ENCODE measurements around the gene EMX2. TPM values are rescaled to one million over a fixed set of nuclear protein-coding genes. Genes with fewer than 3 reads are reported as not detected.

Gene EMX2
- total RNA-seq, 2 donors from 2014 or later = 0.47 to 0.67 TPM

DNA sequence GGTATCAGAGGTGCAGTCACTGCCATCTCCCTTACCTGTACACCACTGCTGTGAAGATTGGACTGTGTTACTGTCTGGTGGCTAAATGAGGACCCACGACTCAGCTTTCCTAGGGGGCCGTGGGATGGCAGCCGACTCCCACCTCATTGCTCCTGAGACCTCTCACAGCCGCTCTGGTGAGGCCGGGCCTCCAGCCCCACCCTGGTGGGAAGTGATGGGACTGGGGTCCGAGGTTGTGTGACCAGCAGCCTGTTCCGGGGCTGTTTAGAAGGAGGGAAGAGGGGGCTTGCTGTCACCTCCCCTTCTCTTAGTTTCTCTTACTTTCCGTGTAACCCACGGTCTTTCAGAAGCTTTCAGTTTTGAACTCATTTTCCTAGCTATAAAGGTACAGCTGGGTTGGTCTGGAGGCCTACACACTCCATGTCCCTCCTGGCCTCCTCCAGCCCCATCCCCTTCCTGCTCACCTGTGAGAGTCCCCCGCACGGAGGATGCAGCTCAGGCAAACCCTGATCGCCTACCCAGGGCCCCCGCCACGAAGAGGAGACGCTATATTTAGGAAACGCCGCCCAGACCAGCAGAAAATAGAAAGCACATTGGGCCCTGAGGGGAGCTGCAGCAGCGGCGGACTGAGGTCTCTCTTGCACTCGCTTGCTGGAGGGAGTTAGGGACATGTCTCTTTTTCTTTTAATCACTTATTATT lies 4.6 kb downstream of the EMX2 start:
- no peak for DNase-seq (ENCODE audit: low spot score)
- no peaks in the 10 kb centered on the region for H3K36me3 ChIP-seq
- no peaks in the 10 kb centered on the region for H3K9me3 ChIP-seq
- no peak overlapping the region for H3K27ac ChIP-seq
- no peak overlapping the region for H3K4me3 ChIP-seq
- peaks cover 24 to 65% of the 10 kb centered on the region in 2 donors for H3K27me3 ChIP-seq
- TF ChIP-seq, protein P1, sequence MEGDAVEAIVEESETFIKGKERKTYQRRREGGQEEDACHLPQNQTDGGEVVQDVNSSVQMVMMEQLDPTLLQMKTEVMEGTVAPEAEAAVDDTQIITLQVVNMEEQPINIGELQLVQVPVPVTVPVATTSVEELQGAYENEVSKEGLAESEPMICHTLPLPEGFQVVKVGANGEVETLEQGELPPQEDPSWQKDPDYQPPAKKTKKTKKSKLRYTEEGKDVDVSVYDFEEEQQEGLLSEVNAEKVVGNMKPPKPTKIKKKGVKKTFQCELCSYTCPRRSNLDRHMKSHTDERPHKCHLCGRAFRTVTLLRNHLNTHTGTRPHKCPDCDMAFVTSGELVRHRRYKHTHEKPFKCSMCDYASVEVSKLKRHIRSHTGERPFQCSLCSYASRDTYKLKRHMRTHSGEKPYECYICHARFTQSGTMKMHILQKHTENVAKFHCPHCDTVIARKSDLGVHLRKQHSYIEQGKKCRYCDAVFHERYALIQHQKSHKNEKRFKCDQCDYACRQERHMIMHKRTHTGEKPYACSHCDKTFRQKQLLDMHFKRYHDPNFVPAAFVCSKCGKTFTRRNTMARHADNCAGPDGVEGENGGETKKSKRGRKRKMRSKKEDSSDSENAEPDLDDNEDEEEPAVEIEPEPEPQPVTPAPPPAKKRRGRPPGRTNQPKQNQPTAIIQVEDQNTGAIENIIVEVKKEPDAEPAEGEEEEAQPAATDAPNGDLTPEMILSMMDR (IDR thresholded peaks at IDR 0.05) = no peak
- peaks cover 2 to 37% of the 10 kb centered on the region in 2 donors for H3K4me1 ChIP-seq

GRCh38 chr10:117547716-117548668 lies 5.4 kb downstream of the EMX2 start:
- Histone ChIP-seq H3K27me3 (peaks cover 29 to 63% of the 10 kb centered on the region in 2 donors), H3K4me1 (peaks cover 2 to 32% of the 10 kb centered on the region in 2 donors), H3K9me3 (no peaks in the 10 kb centered on the region), H3K27ac (no peak overlapping the region), H3K4me3 (no peak overlapping the region), H3K36me3 (no peaks in the 10 kb centered on the region)
- DNase-seq (ENCODE audit: low spot score) = no peak
- TF ChIP-seq, protein P1 (IDR thresholded peaks at IDR 0.05) = no peak

DNA sequence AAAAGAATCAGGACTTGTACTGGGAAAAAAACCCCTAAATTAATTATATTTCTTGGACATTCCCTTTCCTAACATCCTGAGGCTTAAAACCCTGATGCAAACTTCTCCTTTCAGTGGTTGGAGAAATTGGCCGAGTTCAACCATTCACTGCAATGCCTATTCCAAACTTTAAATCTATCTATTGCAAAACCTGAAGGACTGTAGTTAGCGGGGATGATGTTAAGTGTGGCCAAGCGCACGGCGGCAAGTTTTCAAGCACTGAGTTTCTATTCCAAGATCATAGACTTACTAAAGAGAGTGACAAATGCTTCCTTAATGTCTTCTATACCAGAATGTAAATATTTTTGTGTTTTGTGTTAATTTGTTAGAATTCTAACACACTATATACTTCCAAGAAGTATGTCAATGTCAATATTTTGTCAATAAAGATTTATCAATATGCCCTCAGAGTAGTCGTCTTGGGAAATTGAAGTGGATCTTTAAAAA lies 6.6 kb downstream of the EMX2 start:
- Histone ChIP-seq H3K27me3 (peaks cover 29 to 59% of the 10 kb centered on the region in 2 donors), H3K36me3 (no peaks in the 10 kb centered on the region), H3K27ac (no peak overlapping the region), H3K4me3 (no peak overlapping the region), H3K4me1 (peaks cover 2 to 30% of the 10 kb centered on the region in 2 donors), H3K9me3 (no peaks in the 10 kb centered on the region)
- TF ChIP-seq, protein P1 (IDR thresholded peaks at IDR 0.05) = no peak
- no peak for DNase-seq (ENCODE audit: low spot score)

DNA sequence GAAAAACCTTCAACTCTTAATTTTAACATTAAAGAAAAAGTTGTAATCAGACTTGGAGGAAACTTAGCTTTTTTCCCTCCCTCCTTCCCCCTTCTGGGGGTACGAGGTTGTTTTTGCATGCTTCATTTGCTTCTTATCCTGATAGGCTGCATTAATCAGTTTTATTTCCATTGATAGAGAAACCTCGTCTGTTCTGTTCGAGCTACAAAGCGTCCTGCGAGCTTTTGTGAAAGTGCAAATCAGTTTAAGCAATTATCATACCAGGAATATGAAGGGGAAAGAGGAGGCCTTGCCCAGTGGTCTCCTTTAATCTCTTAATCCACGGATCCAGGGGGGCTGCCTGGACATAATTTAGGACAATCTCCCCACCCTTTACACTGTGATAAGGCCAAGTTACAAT lies 7.5 kb downstream of the EMX2 start:
- H3K4me1 ChIP-seq = peaks cover 0 to 20% of the 10 kb centered on the region in 2 donors
- DNase-seq (ENCODE audit: low spot score) = no peak
- no peak overlapping the region for H3K4me3 ChIP-seq
- TF ChIP-seq, protein P1 (IDR thresholded peaks at IDR 0.05) = no peak
- no peaks in the 10 kb centered on the region for H3K9me3 ChIP-seq
- peaks cover 22 to 51% of the 10 kb centered on the region in 2 donors for H3K27me3 ChIP-seq
- no peak overlapping the region for H3K27ac ChIP-seq
- no peaks in the 10 kb centered on the region for H3K36me3 ChIP-seq

GRCh38 chr10:117550599-117551329 lies 8.2 kb downstream of the EMX2 start:
- DNase-seq (ENCODE audit: low spot score) = no peak
- peaks cover 15 to 44% of the 10 kb centered on the region in 2 donors for H3K27me3 ChIP-seq

More at GRCh38 chr10:117550599-117551329, 8.2 kb downstream of the EMX2 start:
- no peaks in the 10 kb centered on the region for H3K9me3 ChIP-seq
- H3K36me3 ChIP-seq = no peaks in the 10 kb centered on the region
- H3K27ac ChIP-seq = no peak overlapping the region
- peaks cover 0 to 14% of the 10 kb centered on the region in 2 donors for H3K4me1 ChIP-seq
- TF ChIP-seq, protein P1 (IDR thresholded peaks at IDR 0.05) = no peak
- H3K4me3 ChIP-seq = no peak overlapping the region

Data from right atrium auricular region (tissue), 2 donors.